NK-92 treated with Interleukin-12 subunit alpha and Interleukin-12 subunit beta, amount 100 ng/mL, for 24 hours (cell line): ENCODE data around the gene CEP89.
"Not testable (repeated sequence)": the region's sequence is repeated elsewhere in the genome, so short reads cannot be mapped to it uniquely, and the experiment has no call there.

Experiments used
- DNase-seq: peaks from one replicate; lab custom pipeline; 2025; lab: John Stamatoyannopoulos, UW

CEP89 gene

GRCh38 chr19:32869966-32870573, 101.7 kb downstream of the CEP89 start:
- DNase-seq: no peak

DNA sequence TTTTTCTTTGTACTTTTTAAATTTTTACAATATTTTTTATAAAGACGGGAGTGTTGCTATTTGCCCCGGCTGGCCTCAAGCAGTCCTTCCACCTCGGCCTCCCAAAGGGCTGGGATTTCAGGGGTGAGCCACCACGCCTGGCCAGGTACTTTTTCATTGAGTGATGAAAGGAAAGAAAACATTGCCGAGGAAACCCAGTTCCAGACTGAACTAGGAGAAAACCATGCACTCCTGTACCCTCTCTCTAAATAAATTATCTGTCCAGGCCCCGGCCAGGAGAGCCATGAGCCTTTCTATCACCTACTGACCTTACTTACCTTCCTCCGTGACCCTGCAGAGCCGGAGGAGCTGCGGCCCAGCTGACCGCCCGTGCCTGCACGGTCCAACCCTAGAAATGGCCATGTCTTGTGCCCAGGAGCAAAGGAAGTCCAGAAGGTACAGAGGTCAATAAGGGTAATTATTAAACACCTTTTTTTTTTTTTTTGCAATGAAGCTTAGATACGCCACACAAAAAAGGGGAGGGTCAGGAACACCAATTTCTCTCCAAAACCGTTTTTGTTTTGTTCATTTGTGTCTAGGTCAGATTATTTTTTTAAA, 102.3 kb downstream of the CEP89 start, which contains the start of gene SLC7A9:
Gene SLC7A9, minus strand, starts transcription at position 399 of the 597 bp plus-strand sequence. CDS start 1,233 bp downstream, outside the sequence.
- no peak for DNase-seq

- DNase-seq: no peak
These were observed 103.4 kb downstream of the CEP89 start for GRCh38 chr19:32868206-32868950.

- not testable (repeated sequence) for DNase-seq
These were observed 104.3 kb downstream of the CEP89 start for GRCh38 chr19:32867436-32867835.

- DNase-seq: no peak
These were observed 105.0 kb downstream of the CEP89 start for GRCh38 chr19:32866564-32867265.

GRCh38 chr19:32866061-32866460, 105.7 kb downstream of the CEP89 start:
- no peak for DNase-seq

GRCh38 chr19:32865326-32865725, 106.4 kb downstream of the CEP89 start:
- DNase-seq: no peak

DNA sequence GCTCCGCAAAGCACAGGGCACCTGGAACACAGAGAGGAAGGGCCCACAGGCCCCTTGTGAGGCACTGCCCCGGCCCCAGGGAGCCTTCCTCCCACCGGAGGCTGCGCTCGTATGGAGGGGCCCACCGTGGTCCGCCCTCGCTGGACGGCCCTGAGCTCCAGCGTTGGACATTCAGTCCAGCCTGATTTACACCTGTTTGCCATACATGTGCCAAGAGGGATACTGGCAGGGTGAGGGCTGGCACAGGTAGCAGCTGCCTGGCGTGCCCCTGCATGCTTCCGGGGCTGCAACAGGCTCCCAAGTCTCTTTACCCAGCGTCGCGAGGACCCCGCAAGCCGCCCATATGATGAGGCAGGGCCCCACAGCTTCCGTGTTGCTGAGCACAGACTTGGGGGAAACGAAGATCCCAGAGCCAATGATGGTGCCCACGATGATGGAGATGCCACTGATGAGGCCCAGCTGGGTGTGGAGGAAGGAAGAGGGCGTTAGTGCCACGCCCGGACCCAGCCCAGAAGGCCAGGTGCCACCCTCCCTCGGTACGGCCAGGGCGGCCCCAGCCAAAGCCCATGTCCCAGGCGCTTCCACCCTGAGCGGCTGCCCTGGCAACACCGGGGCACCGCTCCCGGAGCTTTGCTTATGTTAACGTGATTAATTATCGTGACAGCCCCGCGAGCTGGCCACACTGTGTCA, 107.3 kb downstream of the CEP89 start:
- no peak for DNase-seq

DNA sequence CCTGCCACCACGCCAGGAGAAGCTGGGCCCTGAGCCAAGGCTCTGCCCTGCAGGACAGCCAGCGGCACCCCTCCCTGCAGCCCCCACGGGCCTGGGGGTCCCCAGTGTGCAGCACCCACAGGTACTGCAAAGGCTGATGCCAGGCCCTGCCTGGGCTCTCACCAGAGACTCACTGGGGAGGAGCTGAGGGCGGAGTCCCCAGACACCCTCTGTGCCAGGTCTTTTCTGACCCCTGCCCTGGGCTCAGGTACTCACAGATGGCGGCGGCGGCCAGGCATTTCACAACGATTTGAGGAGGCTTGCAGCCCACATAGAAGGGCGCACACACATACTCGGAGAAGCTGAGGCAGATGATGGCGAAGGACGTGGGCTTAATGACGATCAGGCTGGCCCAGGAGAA, 107.9 kb downstream of the CEP89 start:
- DNase-seq: no peak

DNA sequence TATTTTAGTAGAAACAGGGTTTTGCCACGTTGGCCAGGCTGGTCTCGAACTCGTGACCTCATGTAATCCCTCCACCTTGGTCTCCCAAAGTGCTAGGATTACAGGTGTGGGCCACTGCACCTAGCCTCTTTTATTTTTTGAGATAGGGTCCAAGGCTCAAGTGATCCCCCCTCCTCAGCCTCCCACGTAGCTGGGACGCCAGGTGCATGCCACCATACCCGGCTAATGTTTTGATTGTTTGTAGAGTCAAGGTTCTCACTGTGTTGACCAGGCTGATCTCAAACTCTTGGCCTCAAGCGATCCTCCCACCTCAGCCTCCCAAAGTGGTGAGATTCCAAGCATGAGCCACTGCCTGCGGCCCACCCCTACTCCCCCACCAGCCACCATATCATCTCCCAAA, 108.5 kb downstream of the CEP89 start:
- no peak for DNase-seq

GRCh38 chr19:32862741-32863140, 109.0 kb downstream of the CEP89 start:
- no peak for DNase-seq

DNA sequence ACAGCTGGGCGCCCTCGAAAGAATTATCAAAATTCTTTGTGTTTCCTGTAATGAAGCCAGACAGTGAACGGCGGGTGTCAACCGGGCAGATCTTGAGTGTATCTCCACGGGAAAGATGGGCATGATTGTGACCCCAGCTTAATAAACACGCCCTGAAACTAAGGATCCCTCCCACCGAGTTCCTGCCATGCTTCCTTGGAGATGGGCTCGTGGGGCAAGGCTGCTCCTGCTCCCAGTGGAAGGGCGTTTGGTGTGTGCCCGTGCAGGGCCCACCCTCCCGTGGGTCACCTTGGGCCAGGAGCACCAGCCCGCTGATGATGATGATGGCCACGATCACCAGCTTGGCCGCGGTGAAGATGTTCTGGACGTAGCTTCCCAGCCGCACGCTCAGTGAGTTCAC, 109.6 kb downstream of the CEP89 start:
- DNase-seq: no peak

DNA sequence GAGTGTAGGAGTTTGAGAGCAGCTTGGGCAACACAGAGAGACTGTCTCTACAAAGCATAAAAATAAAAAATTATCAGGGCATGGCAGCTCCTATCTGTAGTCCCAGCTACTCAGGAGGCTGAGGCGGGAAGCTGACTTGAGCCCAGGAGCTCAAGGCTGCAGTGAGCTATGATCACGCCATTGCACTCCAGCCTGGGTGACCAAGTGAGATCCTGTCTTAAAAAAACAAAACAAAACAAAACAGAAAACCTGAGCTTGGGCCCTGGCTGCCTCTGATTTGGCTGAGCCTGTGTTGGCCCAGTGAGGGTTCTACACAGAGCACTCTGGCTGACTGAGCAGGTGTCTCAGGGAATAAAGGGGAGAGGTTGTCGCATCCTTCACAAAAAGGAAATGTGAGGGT, 110.2 kb downstream of the CEP89 start:
- DNase-seq: no peak

- DNase-seq: no peak
These were observed 112.2 kb downstream of the CEP89 start for GRCh38 chr19:32859591-32859990.

DNA sequence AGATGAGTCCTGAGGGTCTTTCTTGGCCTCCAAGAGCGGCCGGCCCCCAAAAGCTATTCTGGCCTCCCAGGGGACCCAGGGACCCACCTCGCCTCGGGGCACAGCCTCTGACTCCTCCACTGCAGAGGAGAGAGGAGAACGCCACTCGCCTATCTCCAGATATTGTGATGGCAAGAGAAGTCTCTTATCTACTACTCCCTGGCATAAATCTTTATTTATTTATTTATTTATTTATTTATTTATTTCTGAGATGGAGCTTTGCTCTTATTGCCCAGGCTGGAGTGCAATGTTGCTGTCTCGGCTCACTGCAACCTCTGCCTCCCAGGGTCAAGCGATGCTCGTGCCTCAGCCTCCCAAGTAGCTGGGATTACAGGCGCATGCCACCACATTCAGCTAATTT, 113.2 kb downstream of the CEP89 start:
- DNase-seq: no peak

DNA sequence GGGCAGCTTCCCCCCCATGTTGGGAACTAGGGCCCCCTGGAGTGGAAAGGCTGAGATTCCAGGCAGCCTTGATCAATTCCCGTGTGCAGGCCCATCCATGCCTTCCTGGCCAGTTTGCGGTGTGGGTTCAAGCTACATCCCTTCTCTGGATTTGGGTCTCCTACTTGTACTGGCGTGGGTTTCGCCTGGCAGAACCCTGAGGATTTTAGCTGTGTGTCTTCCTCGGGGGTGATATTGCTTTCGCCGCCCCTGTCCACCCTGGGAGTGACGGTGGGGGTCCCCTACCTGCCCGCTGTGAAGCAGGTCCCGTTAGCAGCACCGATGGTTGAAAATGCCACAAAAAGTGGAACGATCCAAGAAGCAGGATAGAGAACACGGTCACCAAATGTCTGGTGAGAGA, 113.6 kb downstream of the CEP89 start:
- no peak for DNase-seq

- no peak for DNase-seq
These were observed 114.2 kb downstream of the CEP89 start for GRCh38 chr19:32857584-32857983.

DNA sequence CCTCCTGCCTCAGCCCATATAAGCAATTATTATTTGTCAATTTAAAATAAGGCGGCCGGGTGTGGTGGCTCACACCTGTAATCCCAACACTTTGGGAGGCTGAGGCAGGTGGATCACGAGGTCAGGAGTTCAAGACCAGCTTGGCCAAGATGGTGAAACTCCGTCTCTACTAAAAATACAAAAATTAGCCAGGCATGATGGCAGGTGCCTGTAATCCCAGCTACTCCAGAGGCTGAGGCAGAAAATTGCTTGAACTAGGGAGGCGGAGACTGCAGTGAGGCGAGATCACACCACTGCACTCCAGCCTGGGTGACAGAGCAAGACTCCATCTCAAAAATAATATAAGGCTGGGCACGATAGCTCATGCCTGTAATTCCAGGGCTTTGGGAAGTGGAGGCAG, 114.9 kb downstream of the CEP89 start:
- not testable (repeated sequence) for DNase-seq

GRCh38 chr19:32852216-32852615, 119.5 kb downstream of the CEP89 start:
- DNase-seq: no peak

GRCh38 chr19:32848035-32848434, 123.7 kb downstream of the CEP89 start:
- not testable (repeated sequence) for DNase-seq

- no peak for DNase-seq
These were observed 128.0 kb downstream of the CEP89 start for GRCh38 chr19:32843716-32844245.

DNA sequence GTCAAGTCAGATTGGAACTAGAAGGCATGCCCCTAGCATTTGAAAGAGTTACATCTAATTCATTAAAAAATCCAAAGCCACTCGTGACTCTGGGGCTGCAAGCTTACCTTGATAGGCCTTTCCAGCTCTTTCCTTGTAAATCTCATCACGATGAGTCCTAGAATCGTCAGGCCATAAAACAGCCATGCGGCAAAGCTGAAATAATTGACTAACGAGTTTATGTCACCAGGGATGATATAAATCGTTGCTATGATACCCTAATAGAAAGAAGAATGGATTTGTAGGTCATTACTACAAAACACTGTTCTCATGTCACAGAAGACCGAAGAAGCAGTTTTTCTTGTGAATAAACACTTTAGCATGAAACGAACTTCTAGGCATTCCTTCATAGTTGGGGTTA, 129.7 kb downstream of the CEP89 start:
- DNase-seq: no peak
